HG03039 (cell line): ENCODE results near the gene TADA2B.

Experiments
- ATAC-seq: cut with Tn5 transposase; IDR thresholded peaks from one replicate; pipeline ENCODE4 v1.9.1; 2021; ENCODE audit warnings: mild to moderate bottlenecking, moderate library complexity; ENCODE audit not compliant: unreplicated experiment

Gene TADA2B

GRCh38 chr4:7104366-7105031, 61.3 kb downstream of the TADA2B start:
- ATAC-seq: no peak

DNA sequence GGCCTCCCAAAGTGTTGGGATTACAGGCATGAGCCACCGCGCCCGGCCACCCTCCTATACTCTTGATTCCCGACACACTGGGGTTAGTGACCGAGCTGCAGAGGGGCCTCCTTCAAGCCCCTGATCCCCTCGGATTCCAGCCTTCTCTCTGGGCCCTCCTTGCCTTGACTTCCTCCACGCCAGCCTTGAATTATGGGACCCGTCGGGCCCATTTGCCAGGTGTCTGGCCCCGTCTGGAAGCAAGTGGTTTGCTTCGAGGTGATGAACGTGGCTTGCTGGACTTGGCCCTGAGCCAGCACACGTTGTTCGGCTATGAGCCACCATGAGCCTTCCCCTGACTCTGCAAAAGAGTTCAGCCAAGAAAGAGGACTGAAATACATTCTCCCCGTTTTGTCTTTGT, 62.1 kb downstream of the TADA2B start:
- ATAC-seq: no peak

- no peak for ATAC-seq
Observed at GRCh38 chr4:7107166-7107905, 64.2 kb downstream of the TADA2B start.
